GM19463 (cell line): ENCODE results near the gene CRNKL1.
A peak's percentile ranks its signal among the peaks of the same experiment; 100 is the strongest.

Experiments
- ATAC-seq: cut with Tn5 transposase; IDR thresholded peaks from one replicate; pipeline ENCODE4 v1.9.1; 2021; ENCODE audit warnings: mild to moderate bottlenecking, moderate library complexity; ENCODE audit not compliant: unreplicated experiment

CRNKL1 gene

GRCh38 chr20:20052074-20052970 is at the start of gene CRNKL1, which contains the start of gene CFAP61:
Gene CRNKL1 (minus strand): TSS chr20:20052466. CDS start chr20:20052342, 124 bp downstream.
Gene CFAP61 (plus strand): TSS chr20:20052532. CDS start chr20:20056654, 4,122 bp downstream.
- peak; percentile 92 for ATAC-seq

- no peak for ATAC-seq
These were observed 48.6 kb upstream of the CRNKL1 start for GRCh38 chr20:20100881-20101280.

DNA sequence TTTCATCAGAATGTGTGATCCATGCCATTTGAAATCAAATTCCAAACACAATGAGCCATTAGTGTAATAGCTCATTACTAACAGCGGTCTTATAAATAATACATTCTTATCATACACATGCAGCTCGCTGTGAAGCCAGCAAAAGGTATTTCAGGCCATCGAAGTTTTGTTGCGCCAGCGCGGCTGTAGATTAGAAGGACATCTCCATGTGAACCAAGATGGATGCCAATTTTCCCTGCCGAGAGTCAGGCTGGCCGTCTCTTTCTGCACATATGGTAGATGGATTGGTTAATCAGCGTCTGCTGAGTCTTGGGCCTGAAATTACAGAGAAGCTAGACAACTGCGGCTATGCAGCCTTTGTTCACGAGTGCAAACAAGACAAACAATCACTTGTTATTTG is 44.2 kb upstream of the CRNKL1 start:
- no peak for ATAC-seq

DNA sequence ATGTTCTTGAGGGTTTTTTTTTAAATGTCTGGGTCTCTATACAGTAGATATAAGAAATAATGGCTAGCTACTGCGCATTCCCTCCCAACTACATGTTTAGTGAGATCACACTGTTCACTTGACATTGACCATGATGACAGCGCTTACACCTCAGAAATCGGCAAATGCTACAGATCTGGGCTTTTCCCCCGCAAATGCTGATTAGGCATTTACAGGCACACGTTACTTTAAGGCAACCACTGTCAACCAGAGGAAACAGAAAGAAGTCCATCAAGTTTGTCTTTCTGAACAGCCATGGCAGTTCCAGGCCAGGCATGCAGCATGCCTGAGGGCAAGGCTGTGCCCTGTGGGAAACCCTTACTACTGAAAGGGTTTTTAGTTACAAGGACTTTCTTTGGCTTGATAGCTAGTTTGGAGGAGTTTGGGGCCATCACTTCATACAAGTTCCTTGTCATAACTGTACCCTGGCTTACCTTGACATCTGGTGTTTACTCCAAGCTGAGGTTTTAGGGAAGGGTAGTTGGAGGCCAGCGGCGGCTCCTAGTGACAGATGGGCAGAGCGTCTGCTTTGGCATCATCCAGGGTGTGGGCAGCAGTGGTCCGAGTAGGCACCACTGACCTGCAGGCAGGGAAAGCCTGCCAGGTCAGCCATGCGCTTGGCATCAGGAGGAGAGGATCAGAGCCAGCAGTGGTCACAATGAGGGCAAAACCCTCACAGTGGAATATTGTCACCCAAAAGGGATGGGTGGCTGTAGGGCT is 43.0 kb upstream of the CRNKL1 start:
- ATAC-seq, result no peak

DNA sequence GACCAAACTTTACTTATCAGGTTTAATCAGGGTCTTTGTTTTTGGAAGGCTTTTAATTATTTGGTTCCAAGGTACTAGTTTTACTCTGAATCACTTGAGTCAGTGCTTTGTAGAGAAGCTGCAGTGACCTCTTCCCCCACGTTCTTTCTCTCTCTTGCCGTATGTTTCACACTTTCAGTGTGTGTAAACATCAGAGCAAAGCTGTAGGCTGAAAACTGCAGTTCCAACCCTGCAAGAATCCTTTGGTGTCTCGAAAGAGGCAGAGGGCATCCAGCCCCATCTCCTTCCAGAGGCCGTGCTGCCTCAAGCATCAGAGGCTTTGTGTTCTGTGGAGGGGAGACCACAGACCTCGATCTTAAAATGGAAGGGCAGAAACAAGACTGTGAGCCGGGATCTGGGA is 42.1 kb upstream of the CRNKL1 start:
- no peak for ATAC-seq

DNA sequence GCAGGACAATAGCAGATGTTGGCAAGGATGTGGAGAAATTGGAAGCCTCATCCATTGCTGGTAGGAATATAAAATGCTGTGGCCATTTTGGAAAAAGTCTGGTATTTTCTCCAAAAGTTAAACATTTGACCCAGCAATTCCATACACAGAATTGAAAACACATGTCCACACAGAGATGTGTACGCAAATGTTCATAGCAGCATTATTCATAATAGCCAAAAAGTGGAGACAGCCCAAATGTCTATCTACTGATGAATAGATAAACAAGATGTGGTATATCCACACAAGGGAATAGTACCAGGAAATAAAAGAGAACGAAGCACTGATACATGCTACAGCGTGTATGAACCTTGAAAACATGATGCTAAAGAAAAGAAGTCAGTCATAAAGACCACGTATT is 40.6 kb upstream of the CRNKL1 start:
- ATAC-seq, result no peak

GRCh38 chr20:20089939-20090338 is 37.7 kb upstream of the CRNKL1 start:
- no peak for ATAC-seq

DNA sequence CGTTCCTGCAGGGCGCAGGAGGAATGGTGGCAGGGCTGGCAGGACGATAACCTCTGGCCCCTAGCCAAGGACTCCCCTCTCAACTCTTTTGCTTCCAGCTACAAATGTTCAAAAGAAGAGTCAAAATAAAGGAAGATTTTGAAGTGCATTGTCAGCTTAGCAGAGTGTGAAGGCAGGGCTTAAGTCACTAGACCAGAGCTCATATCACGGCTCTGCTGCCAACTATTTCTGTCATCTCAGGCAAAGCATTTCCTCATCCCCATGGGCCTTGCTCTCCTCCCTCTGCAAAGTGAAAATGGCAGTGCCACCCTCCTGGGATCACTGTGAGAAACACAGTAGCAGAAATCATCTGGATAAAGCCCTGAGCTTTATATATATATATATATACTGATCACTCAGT is 36.8 kb upstream of the CRNKL1 start:
- no peak for ATAC-seq

GRCh38 chr20:20085812-20086211 is 33.5 kb upstream of the CRNKL1 start:
- ATAC-seq, result no peak

DNA sequence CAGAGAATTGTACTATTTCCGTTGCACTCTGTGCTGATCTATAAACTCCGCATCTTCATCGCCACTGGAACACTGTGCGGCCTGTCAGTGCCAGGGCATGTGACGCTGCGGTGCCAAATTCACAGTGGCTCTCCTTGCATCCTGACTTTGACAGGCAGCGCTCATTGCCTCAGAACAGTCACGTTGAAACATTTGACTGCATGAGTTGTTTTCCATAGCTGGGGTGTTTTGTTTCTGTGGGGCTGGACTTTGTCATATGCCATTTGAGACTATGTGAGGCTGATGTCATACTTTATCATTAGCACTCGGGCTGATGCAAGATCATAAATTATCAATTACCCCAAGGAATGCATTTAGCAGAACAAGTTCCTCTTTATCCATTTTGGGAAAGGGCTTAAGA is 32.8 kb upstream of the CRNKL1 start:
- ATAC-seq, result no peak

GRCh38 chr20:20084296-20084752 is 32.1 kb upstream of the CRNKL1 start:
- no peak for ATAC-seq

DNA sequence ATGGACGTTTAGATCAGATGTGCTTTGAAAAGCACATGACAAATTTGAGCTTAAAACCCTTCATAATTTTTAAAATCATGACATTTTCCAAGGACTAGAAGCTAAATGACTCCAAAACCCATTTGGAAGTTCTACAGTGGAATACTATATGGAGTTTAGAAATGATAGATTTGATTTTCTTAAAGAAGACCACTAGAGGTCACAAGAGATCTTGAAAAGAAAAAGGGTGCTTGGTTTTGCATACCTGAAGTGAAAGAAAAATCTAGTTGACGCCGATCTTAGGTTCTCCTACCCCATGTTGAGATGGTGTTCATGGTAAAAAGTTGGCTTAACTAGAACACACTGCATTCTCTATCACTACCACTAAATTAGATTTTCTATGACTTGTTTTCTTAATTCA is 31.5 kb upstream of the CRNKL1 start:
- ATAC-seq, result no peak

DNA sequence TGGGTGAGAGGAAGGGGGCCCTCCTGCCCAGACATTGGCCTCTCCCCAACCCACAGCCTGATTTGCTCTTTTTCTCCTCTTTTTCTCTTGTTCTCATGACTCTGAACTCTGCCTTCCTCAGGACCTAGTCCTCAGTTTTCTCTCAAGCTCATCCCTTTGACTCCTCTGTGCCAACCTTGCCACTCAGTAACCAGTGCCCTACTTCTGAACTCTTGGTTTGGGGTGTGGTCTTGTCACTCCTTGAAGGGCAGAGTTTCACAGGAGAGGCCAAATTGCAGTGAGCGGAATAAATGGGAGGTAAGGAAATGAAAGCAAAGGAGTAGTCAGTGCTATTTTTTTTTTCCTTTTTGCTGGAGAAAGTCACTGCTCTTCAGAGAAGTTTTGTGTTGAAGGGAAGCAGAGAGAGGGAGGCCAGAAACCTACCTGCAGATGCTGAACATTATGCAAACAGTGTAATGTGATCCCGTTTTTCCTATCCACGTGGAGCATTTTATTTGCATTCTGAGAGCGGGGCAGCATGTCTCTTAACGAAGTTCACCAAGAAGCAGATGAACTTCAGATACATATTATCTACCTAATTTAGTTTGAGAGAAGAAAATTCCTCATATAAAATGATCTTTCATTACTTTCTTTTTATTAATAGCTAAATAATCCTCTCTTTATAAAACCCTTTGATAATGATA is 27.0 kb upstream of the CRNKL1 start:
- ATAC-seq, result no peak

DNA sequence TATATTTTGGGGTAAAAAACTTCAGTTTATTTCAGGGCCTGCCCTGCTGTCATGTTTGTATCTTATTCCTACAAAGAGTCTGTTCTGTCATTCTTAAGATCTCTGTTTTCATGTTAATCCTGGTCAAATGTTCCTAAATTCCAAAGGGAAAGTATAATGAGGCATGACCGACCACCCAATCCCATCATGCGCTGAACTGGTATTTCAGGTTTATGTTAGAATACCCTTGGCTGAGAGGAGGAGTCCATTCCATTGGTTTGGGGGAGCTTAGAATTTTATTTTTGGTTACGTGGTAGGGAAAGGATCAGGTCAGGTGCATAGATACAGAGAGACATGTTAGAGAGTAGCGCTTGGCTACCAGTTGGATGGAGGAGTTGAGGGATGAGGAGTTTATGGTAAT is 25.8 kb upstream of the CRNKL1 start:
- ATAC-seq, result no peak

- ATAC-seq, result no peak
These were observed 24.2 kb upstream of the CRNKL1 start for GRCh38 chr20:20076297-20077065.

DNA sequence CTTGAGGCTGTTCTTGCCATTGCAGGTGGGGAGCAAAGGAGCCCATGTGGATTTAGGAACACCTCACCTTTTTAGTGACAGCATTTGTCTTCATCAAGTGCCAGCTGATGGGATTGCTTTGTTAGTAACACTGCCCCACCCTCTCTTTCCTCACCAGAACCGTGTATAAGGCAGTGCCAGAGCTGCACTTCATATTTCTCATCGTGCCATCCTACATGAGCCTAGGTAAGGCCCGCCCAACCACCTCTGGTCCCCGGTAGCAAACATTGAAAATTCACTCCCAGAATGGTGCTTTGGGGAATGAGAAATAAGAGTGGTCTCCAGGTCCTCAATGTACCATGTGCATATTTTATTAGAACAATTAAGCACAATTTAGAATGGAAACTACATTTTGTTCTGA is 22.8 kb upstream of the CRNKL1 start:
- no peak for ATAC-seq

GRCh38 chr20:20073801-20074371 is 21.6 kb upstream of the CRNKL1 start:
- ATAC-seq, result no peak

GRCh38 chr20:20070871-20071726 is 18.8 kb upstream of the CRNKL1 start:
- ATAC-seq, result no peak

DNA sequence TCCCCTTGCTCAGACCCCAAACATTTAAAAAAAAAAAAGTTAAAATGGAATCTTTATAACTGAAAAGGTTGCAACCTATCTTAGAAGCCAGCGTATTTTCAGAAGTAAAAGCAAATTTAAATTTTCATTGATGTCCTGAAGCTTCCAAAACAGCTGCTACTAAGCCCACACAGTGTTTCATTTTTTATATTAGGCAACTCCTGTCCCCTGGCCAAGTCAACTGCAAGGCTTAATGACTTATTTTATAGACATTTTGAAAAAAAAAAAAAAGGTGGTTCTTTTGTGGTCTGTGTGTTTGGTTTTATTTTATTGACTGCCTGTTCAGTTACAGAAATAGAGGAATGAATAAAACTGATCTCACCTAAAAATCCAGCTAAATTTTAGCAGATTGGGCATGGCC is 13.1 kb upstream of the CRNKL1 start:
- ATAC-seq, result no peak
